ENCODE measurements around the gene DCUN1D3.

DCUN1D3 gene

DNA sequence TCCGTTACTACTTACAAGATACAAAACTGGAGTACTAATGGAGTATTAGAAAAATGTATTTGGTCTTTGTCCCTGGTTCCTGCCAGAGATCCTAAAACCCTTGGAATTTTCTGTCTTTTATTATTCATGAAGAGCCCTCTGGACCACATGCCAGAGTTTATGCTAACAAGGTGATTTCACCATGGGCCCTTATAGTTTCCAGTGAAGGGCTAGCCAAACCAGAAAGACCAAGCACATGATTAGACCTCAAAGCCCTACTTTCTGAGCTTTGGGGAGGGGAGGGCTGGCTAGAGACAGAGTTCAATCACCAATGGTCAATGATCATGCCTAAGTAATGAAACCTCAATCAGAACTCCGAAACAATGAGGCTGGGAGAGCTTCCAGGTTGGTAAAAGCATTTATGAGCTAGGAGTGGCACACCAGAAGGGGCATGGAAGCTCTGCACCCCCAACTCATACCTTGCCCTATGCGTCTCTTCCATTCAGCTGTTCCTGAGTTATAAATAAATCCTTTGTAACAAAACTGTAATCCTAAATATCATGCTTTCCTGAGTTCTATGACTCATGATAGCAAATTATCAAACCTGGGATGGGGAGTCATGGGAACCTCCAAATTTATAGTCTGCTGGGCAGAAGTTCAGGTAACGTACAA, 10.4 kb downstream of the DCUN1D3 start:
- TF ChIP-seq, protein P1, sequence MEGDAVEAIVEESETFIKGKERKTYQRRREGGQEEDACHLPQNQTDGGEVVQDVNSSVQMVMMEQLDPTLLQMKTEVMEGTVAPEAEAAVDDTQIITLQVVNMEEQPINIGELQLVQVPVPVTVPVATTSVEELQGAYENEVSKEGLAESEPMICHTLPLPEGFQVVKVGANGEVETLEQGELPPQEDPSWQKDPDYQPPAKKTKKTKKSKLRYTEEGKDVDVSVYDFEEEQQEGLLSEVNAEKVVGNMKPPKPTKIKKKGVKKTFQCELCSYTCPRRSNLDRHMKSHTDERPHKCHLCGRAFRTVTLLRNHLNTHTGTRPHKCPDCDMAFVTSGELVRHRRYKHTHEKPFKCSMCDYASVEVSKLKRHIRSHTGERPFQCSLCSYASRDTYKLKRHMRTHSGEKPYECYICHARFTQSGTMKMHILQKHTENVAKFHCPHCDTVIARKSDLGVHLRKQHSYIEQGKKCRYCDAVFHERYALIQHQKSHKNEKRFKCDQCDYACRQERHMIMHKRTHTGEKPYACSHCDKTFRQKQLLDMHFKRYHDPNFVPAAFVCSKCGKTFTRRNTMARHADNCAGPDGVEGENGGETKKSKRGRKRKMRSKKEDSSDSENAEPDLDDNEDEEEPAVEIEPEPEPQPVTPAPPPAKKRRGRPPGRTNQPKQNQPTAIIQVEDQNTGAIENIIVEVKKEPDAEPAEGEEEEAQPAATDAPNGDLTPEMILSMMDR (IDR thresholded peaks at IDR 0.05; ENCODE audit: unreplicated experiment in 3 of 3): no peak
- H3K27me3 Mint-ChIP-seq (ENCODE audit: low read depth): no peaks in the 10 kb centered on the region
- peak overlapping the region in 2 of 3 experiments; percentile 42 to 49 for H3K27ac Mint-ChIP-seq
- H3K4me3 Mint-ChIP-seq: no peak overlapping the region
- peaks cover 8% of the 10 kb centered on the region for H3K4me1 Mint-ChIP-seq
- H3K9me3 Mint-ChIP-seq: no peaks in the 10 kb centered on the region
- H3K36me3 Mint-ChIP-seq (ENCODE audit: low read depth): peaks cover 25% of the 10 kb centered on the region

DNA sequence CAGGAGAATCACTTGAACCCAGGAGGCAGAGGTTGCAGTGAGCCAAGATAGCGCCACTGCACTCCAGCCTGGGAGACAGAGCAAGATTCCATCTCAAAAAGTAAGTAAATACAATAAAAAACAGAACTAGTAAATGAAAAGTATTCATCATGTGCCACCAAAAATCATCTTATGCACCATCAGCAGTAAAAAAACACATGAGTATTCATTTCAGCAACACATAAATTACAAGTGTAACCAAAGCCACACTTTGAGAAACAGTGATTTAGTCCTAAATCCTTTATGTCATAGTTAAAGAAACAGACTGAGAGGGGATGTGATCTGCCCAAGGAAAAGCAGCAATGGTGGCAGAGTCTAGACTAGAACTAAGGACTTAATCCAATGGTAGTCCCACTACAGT, 13.0 kb downstream of the DCUN1D3 start:
- TF ChIP-seq, protein P1 (IDR thresholded peaks at IDR 0.05; ENCODE audit: unreplicated experiment in 3 of 3): no peak
- Mint-ChIP-seq H3K27me3 (ENCODE audit: low read depth) (no peaks in the 10 kb centered on the region), H3K27ac (peak overlapping the region; percentile 63 to 85 (median 70)), H3K36me3 (ENCODE audit: low read depth) (peaks cover 22% of the 10 kb centered on the region), H3K9me3 (no peaks in the 10 kb centered on the region), H3K4me3 (no peak overlapping the region), H3K4me1 (peaks cover 8% of the 10 kb centered on the region)

DNA sequence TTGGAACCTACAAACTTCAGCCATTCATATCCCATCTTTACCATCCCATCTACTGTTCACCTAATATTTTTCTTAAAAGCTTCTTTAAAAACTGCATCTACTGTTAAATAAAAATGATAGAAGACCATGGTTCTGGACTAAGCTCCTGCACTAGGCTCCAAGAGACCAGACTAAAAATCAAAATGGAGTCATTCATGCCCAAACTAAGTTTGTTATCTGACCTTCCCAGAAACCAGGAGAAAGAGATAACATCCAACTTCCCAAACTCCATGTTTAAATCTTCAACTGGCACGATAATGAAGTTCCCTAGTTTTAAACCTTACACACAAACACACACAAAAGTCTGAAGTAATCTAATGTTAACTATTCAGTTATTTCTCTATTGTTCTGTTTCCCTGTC, 13.8 kb downstream of the DCUN1D3 start:
- Mint-ChIP-seq H3K4me1 (peaks cover 8% of the 10 kb centered on the region), H3K27me3 (ENCODE audit: low read depth) (no peaks in the 10 kb centered on the region), H3K4me3 (no peak overlapping the region), H3K36me3 (ENCODE audit: low read depth) (peaks cover 17% of the 10 kb centered on the region), H3K9me3 (no peaks in the 10 kb centered on the region), H3K27ac (no peak overlapping the region)
- TF ChIP-seq, protein P1 (IDR thresholded peaks at IDR 0.05; ENCODE audit: unreplicated experiment in 3 of 3): no peak

DNA sequence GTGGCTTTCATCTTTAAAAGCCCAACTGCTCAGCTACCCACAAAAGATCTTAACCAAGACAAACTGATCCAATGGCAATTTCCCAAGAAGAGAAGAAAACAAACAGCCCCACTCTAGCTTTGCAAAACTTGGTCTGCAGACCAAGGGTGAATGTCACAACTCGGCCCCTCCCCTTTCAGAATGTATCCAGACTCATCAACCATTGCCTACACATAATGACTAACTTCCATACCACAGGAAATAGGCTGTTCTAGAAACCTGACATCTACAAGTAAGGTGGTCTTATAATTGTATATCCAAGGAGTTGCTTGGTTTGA, 16.0 kb downstream of the DCUN1D3 start:
- TF ChIP-seq, protein P1 (IDR thresholded peaks at IDR 0.05; ENCODE audit: unreplicated experiment in 3 of 3): no peak
- H3K27me3 Mint-ChIP-seq (ENCODE audit: low read depth): no peaks in the 10 kb centered on the region
- peaks cover 10% of the 10 kb centered on the region for H3K36me3 Mint-ChIP-seq (ENCODE audit: low read depth)
- peak overlapping the region; percentile 31 to 61 (median 44) for H3K27ac Mint-ChIP-seq
- H3K4me3 Mint-ChIP-seq: no peak overlapping the region
- peaks cover 8% of the 10 kb centered on the region for H3K4me1 Mint-ChIP-seq
- no peaks in the 10 kb centered on the region for H3K9me3 Mint-ChIP-seq

DNA sequence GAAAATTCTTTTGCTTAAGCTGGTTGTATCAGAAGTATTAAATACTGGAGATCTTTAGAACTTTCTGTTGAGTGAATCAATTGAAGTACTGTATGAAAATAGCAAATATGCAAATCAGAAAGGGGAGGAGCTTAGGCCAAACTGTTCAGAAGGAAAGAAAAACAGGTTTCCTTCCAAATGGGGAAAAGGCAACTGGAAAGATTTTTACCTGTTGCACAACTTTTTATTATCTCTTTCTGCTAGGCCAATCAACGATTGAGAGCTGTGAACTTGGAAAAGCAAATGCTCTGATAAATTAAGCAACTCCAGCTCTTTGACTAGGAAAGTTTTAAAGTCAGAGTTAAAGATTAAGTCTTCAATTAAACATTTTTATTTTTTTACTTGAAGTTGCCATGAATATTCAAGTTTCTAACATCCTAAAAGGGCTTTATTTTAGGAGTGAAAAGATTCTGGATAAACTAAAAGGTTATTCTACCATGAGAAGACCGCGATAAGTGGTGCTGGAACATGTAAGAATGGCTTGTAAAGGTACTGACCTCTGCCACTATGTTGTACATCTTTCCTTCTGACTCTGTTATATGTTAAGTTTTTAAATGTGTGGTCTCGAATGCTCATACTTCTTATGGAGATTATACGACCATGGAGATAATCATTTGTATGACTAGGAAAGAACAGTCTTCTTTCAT, 16.5 kb downstream of the DCUN1D3 start:
- H3K4me3 Mint-ChIP-seq: no peak overlapping the region
- no peaks in the 10 kb centered on the region for H3K9me3 Mint-ChIP-seq
- H3K36me3 Mint-ChIP-seq (ENCODE audit: low read depth): peaks cover 10% of the 10 kb centered on the region
- TF ChIP-seq, protein P1 (IDR thresholded peaks at IDR 0.05; ENCODE audit: unreplicated experiment in 3 of 3): no peak
- peak overlapping the region; percentile 31 to 61 (median 44) for H3K27ac Mint-ChIP-seq
- peaks cover 13% of the 10 kb centered on the region for H3K4me1 Mint-ChIP-seq
- no peaks in the 10 kb centered on the region for H3K27me3 Mint-ChIP-seq (ENCODE audit: low read depth)

DNA sequence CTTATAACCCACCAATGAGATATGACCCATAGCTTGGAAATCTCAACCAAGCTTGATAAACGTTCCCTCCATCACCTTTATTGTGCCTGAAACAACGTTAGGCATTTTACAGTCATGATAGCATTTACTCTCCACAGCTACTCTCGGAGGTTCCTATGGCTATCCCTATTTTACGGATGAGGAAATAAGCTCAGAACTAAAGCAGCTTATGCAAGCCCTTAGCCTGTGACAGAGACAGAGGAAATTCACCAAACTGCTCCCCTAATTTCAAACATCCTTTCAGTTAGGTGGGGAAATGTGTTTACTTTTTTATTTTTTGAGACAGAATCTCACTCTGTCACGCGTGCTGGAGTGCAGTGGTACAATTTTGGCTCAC, 18.7 kb downstream of the DCUN1D3 start:
- Mint-ChIP-seq H3K27ac (peak overlapping the region; percentile 76 to 87 (median 79)), H3K36me3 (ENCODE audit: low read depth) (peaks cover 15% of the 10 kb centered on the region), H3K9me3 (no peaks in the 10 kb centered on the region), H3K4me1 (peaks cover 20% of the 10 kb centered on the region), H3K27me3 (ENCODE audit: low read depth) (no peaks in the 10 kb centered on the region), H3K4me3 (no peak overlapping the region)
- TF ChIP-seq, protein P1 (IDR thresholded peaks at IDR 0.05; ENCODE audit: unreplicated experiment in 3 of 3): no peak

Measured in nephron (organoid).